Fibroblast of mammary gland (primary cell): ENCODE measurements around the gene VPS72.

Experiments used
- DNase-seq: peaks from one replicate; pipeline ENCODE4 v3.0.0-alpha.2; 2010; ENCODE audit warnings: low read depth
- H3K4me3 ChIP-seq: 2 replicates; pipeline ENCODE4 v1.5.1; 2011; ENCODE audit warnings: low read depth, mild to moderate bottlenecking, low read length, moderate library complexity; ENCODE audit not compliant: control insufficient read depth
- TF ChIP-seq, protein P1 (sequence below): conservative IDR thresholded peaks from 2 replicates; pipeline ENCODE4 v1.5.1; 2011; ENCODE audit warnings: low read depth, low read length, inconsistent platforms; ENCODE audit not compliant: control insufficient read depth, insufficient read depth

Gene VPS72

GRCh38 chr1:151134991-151135390 lies 55.0 kb downstream of the VPS72 start:
- no peak for DNase-seq
- no peak overlapping the region for H3K4me3 ChIP-seq
- TF ChIP-seq, protein P1, sequence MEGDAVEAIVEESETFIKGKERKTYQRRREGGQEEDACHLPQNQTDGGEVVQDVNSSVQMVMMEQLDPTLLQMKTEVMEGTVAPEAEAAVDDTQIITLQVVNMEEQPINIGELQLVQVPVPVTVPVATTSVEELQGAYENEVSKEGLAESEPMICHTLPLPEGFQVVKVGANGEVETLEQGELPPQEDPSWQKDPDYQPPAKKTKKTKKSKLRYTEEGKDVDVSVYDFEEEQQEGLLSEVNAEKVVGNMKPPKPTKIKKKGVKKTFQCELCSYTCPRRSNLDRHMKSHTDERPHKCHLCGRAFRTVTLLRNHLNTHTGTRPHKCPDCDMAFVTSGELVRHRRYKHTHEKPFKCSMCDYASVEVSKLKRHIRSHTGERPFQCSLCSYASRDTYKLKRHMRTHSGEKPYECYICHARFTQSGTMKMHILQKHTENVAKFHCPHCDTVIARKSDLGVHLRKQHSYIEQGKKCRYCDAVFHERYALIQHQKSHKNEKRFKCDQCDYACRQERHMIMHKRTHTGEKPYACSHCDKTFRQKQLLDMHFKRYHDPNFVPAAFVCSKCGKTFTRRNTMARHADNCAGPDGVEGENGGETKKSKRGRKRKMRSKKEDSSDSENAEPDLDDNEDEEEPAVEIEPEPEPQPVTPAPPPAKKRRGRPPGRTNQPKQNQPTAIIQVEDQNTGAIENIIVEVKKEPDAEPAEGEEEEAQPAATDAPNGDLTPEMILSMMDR: no peak

- DNase-seq: peak; percentile 11
- TF ChIP-seq, protein P1: no peak
- H3K4me3 ChIP-seq: no peak overlapping the region
Observed at GRCh38 chr1:151134396-151134795, 55.6 kb downstream of the VPS72 start.

DNA sequence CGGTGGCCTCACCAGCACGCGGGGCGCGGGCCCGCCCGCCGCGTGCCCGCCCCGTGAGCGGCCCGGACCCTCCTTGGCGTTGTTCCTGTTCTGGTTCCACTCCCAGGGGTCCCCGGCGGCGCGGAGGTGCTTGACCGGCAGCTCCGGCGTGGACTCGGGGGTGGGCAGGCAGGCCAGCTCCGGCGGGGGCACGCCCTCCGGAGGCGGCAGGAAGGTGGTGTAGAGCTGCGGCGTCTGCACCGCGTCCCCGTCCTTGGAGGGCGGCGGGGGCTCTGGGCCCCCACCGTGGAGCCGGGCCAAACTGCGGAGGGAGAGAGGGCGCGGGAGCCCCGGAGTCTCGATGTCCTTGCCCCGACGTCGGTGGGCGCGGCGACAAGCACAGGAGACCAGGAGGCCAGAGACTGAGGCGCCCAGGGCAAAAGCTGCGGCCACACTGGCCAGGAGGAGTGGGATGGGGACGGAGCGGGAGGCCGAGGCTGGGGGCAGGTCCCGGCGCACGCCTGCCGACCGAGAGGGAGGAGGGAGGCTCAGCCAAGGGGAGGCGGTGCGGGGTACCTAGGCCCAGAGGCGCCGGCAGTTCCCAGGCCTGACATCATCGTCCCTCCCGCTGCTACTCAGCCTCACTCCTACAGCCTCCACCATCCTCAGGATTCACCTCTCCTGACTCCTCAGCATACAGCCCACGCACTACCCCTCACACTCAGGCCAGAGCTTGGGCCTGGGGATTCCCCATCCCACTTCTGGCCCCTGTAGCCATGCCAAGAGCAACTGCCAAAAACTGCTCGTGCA lies 56.8 kb downstream of the VPS72 start:
- TF ChIP-seq, protein P1: no peak
- no peak overlapping the region for H3K4me3 ChIP-seq
- peak; percentile 19 for DNase-seq

- no peak overlapping the region for H3K4me3 ChIP-seq
- no peak for DNase-seq
- TF ChIP-seq, protein P1: no peak
Observed at GRCh38 chr1:151132335-151133017, 57.5 kb downstream of the VPS72 start.

DNA sequence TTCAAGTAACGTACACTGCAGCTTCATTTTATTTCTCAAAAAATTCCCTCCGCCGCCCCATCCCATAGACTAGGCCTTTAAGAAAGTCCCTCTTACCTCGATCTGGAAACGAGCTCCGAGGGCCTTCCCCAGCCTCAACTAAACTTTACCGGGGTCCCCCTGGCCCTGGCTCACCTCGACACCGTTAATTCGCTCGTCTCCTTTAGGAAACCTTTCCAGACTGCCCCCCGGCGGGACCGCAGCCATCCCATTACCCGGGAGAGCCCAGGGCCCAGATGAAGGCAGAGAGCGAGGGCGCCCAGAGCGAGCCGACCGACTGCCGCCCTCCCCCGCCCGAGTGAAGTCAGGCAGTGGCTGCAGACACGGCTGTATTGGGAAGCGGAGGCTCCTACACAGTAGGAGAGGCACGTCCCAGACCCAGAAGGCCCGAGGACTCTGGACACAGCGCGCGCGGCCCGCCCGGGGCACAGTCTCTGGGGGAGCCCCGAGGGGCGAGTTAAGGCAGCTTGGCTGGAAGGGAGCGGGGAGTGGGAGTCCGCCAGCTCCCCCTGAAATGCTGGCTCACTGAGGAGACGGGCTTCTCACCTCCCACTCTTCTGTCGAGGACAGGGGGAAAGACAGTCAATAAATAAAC lies 58.2 kb downstream of the VPS72 start:
- TF ChIP-seq, protein P1: no peak
- peak; percentile 25 for DNase-seq
- H3K4me3 ChIP-seq: peak overlapping the region; percentile 23

GRCh38 chr1:151130987-151131586 lies 58.9 kb downstream of the VPS72 start:
- peak; percentile 81 for DNase-seq
- H3K4me3 ChIP-seq: peak overlapping the region; percentile 23
- TF ChIP-seq, protein P1: no peak
